OCI-LY3 (cell line): ENCODE results near the gene TBX6.

Experiments
- CTCF ChIP-seq: fragments of 200-600, 300-600 bp; sonication (generic); IDR thresholded peaks from 2 replicates; pipeline ENCODE4 v1.5.1; 2014; ENCODE audit warnings: antibody characterized with exemption, low read length, low read depth
- EZH2phosphoT487 ChIP-seq: fragments of 200-600 bp; shearing (Covaris generic); IDR thresholded peaks from 2 replicates; pipeline ENCODE4 v1.6.1; 2018; ENCODE audit warnings: antibody characterized with exemption, mixed run types, low read depth

GRCh38 chr16:30104492-30104891 lies 12.8 kb upstream of the TBX6 start:
- TF ChIP-seq CTCF (no peak), EZH2phosphoT487 (no peak)
